ENCODE measurements around the gene PILRA. TPM values are rescaled to one million over a fixed set of nuclear protein-coding genes. Genes with fewer than 3 reads are reported as not detected.

PILRA gene
- total RNA-seq, 1 donor: 0.36 TPM

- H3K9me3 ChIP-seq (ENCODE audit: low read depth, low read length): no peaks in the 10 kb centered on the region
- H2AFZ ChIP-seq (ENCODE audit: low read length): no peak overlapping the region
- no peak overlapping the region for H3K27ac ChIP-seq (ENCODE audit: low read depth, low read length)
- H3K4me1 ChIP-seq (ENCODE audit: insufficient read depth, low read length): no peaks in the 10 kb centered on the region
- H3K36me3 ChIP-seq (ENCODE audit: insufficient read depth, low read length): no peaks in the 10 kb centered on the region
- no peaks in the 10 kb centered on the region for H3K79me2 ChIP-seq (ENCODE audit: insufficient read depth, low read length)
- no peak for TF ChIP-seq CTCF (IDR thresholded peaks at IDR 0.05; ENCODE audit: extremely low read depth, low read depth, low read length)
- no peak overlapping the region for H3K4me2 ChIP-seq (ENCODE audit: insufficient read depth, low read length)
- no peak for DNase-seq (ENCODE audit: insufficient read length, low spot score, missing footprints)
- H4K20me1 ChIP-seq (ENCODE audit: insufficient read depth, low read length): no peaks in the 10 kb centered on the region
- peaks cover 15% of the 10 kb centered on the region for H3K27me3 ChIP-seq (ENCODE audit: insufficient read depth, low read length)
- no peak overlapping the region for H3K4me3 ChIP-seq (ENCODE audit: insufficient read depth, low read length)
Measured at GRCh38 chr7:100401811-100402210, 28.5 kb downstream of the PILRA start.

- Histone ChIP-seq H3K9me3 (ENCODE audit: low read depth, low read length) (no peaks in the 10 kb centered on the region), H4K20me1 (ENCODE audit: insufficient read depth, low read length) (peaks cover 2% of the 10 kb centered on the region), H3K27me3 (ENCODE audit: insufficient read depth, low read length) (peaks cover 17% of the 10 kb centered on the region), H3K36me3 (ENCODE audit: insufficient read depth, low read length) (no peaks in the 10 kb centered on the region), H3K4me2 (ENCODE audit: insufficient read depth, low read length) (no peak overlapping the region), H3K27ac (ENCODE audit: low read depth, low read length) (no peak overlapping the region), H3K4me1 (ENCODE audit: insufficient read depth, low read length) (peaks cover 4% of the 10 kb centered on the region), H2AFZ (ENCODE audit: low read length) (no peak overlapping the region), H3K79me2 (ENCODE audit: insufficient read depth, low read length) (no peaks in the 10 kb centered on the region), H3K4me3 (ENCODE audit: insufficient read depth, low read length) (no peak overlapping the region)
- no peak for DNase-seq (ENCODE audit: insufficient read length, low spot score, missing footprints)
- no peak for TF ChIP-seq CTCF (IDR thresholded peaks at IDR 0.05; ENCODE audit: extremely low read depth, low read depth, low read length)
Measured at GRCh38 chr7:100402241-100402640, 29.0 kb downstream of the PILRA start.

GRCh38 chr7:100406767-100407166 lies 33.5 kb downstream of the PILRA start:
- H3K27me3 ChIP-seq (ENCODE audit: insufficient read depth, low read length): peaks cover 14% of the 10 kb centered on the region
- peaks cover 2% of the 10 kb centered on the region for H4K20me1 ChIP-seq (ENCODE audit: insufficient read depth, low read length)
- H2AFZ ChIP-seq (ENCODE audit: low read length): no peak overlapping the region
- DNase-seq (ENCODE audit: insufficient read length, low spot score, missing footprints): no peak
- no peak for TF ChIP-seq CTCF (IDR thresholded peaks at IDR 0.05; ENCODE audit: extremely low read depth, low read depth, low read length)
- H3K9me3 ChIP-seq (ENCODE audit: low read depth, low read length): no peaks in the 10 kb centered on the region
- H3K36me3 ChIP-seq (ENCODE audit: insufficient read depth, low read length): no peaks in the 10 kb centered on the region
- H3K4me3 ChIP-seq (ENCODE audit: insufficient read depth, low read length): no peak overlapping the region
- H3K79me2 ChIP-seq (ENCODE audit: insufficient read depth, low read length): no peaks in the 10 kb centered on the region
- peaks cover 5% of the 10 kb centered on the region for H3K4me1 ChIP-seq (ENCODE audit: insufficient read depth, low read length)
- H3K27ac ChIP-seq (ENCODE audit: low read depth, low read length): no peak overlapping the region
- no peak overlapping the region for H3K4me2 ChIP-seq (ENCODE audit: insufficient read depth, low read length)

- Histone ChIP-seq H3K9me3 (ENCODE audit: low read depth, low read length) (no peaks in the 10 kb centered on the region), H2AFZ (ENCODE audit: low read length) (no peak overlapping the region), H4K20me1 (ENCODE audit: insufficient read depth, low read length) (peaks cover 2% of the 10 kb centered on the region), H3K4me3 (ENCODE audit: insufficient read depth, low read length) (no peak overlapping the region), H3K36me3 (ENCODE audit: insufficient read depth, low read length) (no peaks in the 10 kb centered on the region), H3K27me3 (ENCODE audit: insufficient read depth, low read length) (peaks cover 14% of the 10 kb centered on the region), H3K4me2 (ENCODE audit: insufficient read depth, low read length) (no peak overlapping the region), H3K4me1 (ENCODE audit: insufficient read depth, low read length) (peaks cover 5% of the 10 kb centered on the region), H3K27ac (ENCODE audit: low read depth, low read length) (no peak overlapping the region), H3K79me2 (ENCODE audit: insufficient read depth, low read length) (no peaks in the 10 kb centered on the region)
- TF ChIP-seq CTCF (IDR thresholded peaks at IDR 0.05; ENCODE audit: extremely low read depth, low read depth, low read length): peak; percentile 68
- DNase-seq (ENCODE audit: insufficient read length, low spot score, missing footprints): no peak
Measured at GRCh38 chr7:100407285-100408180, 34.2 kb downstream of the PILRA start.
